ENCODE measurements around the gene NOP14.

DNA sequence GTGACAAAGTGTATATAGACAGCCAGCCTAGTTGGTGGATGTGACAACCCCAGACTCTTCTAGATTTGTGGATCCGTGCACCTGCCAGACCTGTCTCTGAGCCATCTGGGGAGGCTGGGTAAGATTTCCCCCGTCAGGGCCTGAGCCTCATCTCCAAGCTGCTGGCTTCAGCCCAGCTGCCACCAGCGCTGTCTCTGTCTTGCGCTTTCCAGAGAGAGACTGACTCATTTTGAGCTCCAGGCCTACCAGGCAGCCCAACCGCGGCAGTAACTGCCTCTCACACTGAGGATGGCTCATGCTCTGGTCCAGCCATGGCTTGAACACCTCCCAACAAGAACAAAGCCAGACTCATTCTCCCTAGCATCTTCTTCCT is 26.4 kb downstream of the NOP14 start:
- TF ChIP-seq, protein P1, sequence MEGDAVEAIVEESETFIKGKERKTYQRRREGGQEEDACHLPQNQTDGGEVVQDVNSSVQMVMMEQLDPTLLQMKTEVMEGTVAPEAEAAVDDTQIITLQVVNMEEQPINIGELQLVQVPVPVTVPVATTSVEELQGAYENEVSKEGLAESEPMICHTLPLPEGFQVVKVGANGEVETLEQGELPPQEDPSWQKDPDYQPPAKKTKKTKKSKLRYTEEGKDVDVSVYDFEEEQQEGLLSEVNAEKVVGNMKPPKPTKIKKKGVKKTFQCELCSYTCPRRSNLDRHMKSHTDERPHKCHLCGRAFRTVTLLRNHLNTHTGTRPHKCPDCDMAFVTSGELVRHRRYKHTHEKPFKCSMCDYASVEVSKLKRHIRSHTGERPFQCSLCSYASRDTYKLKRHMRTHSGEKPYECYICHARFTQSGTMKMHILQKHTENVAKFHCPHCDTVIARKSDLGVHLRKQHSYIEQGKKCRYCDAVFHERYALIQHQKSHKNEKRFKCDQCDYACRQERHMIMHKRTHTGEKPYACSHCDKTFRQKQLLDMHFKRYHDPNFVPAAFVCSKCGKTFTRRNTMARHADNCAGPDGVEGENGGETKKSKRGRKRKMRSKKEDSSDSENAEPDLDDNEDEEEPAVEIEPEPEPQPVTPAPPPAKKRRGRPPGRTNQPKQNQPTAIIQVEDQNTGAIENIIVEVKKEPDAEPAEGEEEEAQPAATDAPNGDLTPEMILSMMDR (conservative IDR thresholded peaks at IDR 0.05; ENCODE audit: low read depth in 2 of 2) = no peak
- no peak for TF ChIP-seq POLR2AphosphoS5 (IDR thresholded peaks at IDR 0.05; ENCODE audit: low read depth)
- no peak for TF ChIP-seq EZH2phosphoT487 (IDR thresholded peaks at IDR 0.05; ENCODE audit: unreplicated experiment)
- TF ChIP-seq CREB1 (CRISPR knock-in tag; IDR thresholded peaks at IDR 0.05; ENCODE audit: low read depth) = no peak
- TF ChIP-seq JUNB (IDR thresholded peaks at IDR 0.05; ENCODE audit: unreplicated experiment) = no peak
- no peak for TF ChIP-seq EZH2 (IDR thresholded peaks at IDR 0.05; ENCODE audit: low read depth, unreplicated experiment)
- TF ChIP-seq, protein P2, sequence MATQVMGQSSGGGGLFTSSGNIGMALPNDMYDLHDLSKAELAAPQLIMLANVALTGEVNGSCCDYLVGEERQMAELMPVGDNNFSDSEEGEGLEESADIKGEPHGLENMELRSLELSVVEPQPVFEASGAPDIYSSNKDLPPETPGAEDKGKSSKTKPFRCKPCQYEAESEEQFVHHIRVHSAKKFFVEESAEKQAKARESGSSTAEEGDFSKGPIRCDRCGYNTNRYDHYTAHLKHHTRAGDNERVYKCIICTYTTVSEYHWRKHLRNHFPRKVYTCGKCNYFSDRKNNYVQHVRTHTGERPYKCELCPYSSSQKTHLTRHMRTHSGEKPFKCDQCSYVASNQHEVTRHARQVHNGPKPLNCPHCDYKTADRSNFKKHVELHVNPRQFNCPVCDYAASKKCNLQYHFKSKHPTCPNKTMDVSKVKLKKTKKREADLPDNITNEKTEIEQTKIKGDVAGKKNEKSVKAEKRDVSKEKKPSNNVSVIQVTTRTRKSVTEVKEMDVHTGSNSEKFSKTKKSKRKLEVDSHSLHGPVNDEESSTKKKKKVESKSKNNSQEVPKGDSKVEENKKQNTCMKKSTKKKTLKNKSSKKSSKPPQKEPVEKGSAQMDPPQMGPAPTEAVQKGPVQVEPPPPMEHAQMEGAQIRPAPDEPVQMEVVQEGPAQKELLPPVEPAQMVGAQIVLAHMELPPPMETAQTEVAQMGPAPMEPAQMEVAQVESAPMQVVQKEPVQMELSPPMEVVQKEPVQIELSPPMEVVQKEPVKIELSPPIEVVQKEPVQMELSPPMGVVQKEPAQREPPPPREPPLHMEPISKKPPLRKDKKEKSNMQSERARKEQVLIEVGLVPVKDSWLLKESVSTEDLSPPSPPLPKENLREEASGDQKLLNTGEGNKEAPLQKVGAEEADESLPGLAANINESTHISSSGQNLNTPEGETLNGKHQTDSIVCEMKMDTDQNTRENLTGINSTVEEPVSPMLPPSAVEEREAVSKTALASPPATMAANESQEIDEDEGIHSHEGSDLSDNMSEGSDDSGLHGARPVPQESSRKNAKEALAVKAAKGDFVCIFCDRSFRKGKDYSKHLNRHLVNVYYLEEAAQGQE (IDR thresholded peaks at IDR 0.05; ENCODE audit: unreplicated experiment) = no peak
- no peak for TF ChIP-seq ZNF114 (CRISPR knock-in tag; IDR thresholded peaks at IDR 0.05)

All from GM23338 (cell line).